Stimulated activated naive CD8-positive, alpha-beta T cell treated with anti-CD3 and anti-CD28 coated beads, Interleukin-15, Interleukin-2, amounts not matched to agents 100 U/mL and 50 U/mL, for 24 hours (primary cell): ENCODE results near the gene PTCD2.
"Not testable (repeated sequence)": the region's sequence is repeated elsewhere in the genome, so short reads cannot be mapped to it uniquely, and the experiment has no call there.

Experiments used
- ATAC-seq: fragments of 150-1000 bp; cut with Tn5 transposase; one replicate; pipeline ENCODE4 v1.10.0; 2021
- DNase-seq: peaks from one replicate; pipeline ENCODE4 v3.0.0; 2021

Gene PTCD2

DNA sequence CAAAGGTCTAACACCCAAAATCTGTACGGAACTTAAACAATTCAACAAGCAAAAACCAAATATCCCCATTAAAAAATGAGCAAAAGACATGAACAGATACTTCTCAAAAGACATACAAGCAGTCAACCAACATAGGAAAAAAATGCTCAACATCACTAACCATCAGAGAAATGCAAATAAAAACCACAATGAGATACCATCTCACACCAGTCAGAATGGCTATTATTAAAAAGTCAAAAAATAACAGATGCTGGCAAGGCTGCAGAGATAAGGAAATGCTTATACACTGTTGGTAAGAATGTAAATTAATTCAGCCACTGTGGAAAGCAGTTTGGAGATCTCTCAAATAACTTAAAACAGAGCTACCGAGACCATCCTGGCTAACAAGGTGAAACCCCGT lies 22.0 kb upstream of the PTCD2 start:
- ATAC-seq, DNase-seq: not testable (repeated sequence)

DNA sequence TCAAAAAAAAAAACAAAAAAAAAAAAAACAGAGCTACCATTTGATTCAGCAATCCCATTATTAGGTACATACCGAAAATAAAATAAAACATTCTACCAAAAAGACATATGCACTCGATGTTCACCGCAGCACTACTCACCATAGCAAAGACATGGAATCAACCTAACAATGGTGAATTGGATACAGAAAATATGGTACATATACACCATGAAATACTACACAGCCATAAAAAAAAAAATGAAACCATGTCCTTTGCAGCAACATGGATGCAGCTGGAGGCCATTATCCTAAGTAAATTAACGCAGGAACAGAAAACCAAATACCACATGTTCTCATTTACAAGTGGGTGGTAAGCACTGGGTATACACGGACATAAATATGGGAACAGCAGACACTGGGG lies 21.5 kb upstream of the PTCD2 start:
- DNase-seq: no peak
- no peak for ATAC-seq

DNA sequence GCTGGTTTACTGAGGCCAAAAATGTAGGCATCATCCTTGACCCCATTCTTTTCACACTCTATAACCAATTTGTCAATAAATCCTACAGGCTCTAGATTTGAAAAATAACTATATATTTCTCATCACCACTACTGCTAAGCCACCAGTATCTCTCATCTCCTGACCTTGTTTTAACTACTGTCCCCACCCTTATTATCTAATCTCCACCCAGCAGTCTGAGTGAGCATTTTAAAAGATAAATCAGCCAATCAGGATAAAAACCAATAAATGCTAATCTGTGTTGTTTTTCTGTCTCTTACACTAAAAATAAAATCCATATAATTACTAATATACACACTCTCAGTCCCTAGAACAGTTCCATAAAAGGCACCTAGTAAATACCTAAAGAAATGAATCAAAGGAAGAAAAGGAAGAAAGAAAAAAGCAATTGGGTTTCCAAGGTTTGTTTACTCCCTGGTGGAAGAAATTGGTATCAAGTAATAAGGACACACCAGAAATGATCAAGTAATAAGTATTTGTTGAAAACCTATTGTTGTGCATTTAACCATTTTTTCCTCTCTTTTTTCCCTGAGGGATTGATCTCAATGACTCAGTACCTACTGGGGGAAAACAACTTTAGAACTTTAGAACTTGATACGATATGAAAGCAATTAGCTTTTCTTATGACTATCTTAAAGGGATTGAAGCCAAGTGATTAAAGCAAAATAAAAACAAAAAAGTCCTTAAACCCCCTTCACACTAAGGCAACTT lies 19.4 kb upstream of the PTCD2 start:
- no peak for ATAC-seq
- no peak for DNase-seq

DNA sequence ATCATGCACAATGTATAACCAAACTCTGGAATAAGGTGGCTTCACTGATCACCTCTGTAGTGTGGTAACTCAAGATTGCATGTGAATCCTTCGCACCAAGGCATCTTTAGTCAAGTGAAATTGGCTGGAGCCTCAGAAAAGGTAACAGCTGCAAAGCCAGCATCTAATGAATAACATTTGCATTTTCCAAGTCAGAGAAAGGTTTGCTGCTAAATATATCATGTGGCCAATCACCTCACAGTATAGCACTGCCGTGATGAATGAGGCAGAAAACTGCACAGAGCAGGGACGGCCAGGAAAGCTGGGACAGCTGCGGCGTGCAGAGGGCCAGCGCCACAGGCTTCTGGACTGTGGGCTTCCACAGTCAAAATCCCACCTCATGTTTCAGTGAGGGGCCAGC lies 18.6 kb upstream of the PTCD2 start:
- no peak for ATAC-seq
- no peak for DNase-seq

DNA sequence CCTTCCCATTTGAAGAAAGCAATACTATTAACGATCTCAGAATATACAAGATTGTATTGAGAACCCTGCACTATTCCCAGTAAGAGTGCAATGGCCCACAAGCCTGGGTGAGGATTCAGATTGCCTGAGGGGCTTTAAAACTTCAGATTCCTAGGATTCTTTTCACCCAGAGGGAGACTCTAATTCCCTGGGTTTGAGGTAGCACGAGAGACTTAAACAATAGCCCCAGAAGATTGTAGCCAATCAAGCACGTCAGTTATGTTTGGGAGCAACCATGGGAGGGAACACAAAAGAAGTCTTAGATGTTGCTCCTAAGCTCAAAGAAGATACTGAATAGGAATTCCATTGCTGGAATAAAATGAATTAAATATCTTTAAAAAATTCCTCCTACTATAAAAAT lies 18.0 kb upstream of the PTCD2 start:
- no peak for DNase-seq
- no peak for ATAC-seq

DNA sequence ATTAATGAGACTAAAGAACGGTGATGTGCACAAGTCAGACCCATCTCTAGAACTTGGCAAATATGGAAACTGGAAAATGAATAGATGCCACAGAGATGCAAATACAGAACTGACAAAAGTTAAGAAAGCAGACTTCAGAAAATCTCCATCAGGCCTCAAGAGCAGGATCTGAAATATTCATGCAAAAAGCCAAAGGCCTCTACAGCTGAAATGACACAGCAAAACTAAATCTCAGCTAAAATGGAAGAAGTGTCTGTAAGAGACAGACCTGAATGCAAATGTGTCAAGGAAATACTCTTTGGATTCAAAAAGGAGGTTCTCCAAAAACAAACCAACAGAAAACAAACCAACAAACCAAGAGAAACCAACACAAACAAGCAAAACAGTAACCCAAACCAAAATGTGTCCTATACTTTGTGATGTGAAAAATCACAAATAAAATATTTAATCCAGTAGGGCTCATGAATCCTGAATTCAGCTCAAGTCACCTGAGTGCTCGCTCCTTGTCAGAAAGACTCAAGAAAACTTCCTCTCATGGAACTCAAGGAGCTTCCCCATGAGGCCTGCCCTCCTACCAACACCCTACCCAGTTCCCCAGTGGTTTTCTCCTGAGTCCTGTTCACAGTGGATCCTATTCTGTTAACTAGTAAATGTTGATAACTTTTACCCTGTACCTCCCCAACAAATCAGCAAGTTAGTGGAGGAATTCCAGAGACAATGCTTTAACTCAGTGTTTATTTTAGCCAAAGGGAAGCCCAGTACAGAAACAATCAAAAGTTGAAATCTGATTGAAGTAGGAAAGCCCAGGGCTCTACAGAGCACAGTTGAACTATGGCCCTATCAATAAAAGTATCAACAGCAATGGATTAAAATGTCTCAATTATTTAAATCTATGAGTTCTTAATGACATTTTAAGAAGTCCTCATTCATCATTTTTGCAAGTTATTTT lies 14.7 kb upstream of the PTCD2 start:
- DNase-seq (no peak), ATAC-seq (no peak)

DNA sequence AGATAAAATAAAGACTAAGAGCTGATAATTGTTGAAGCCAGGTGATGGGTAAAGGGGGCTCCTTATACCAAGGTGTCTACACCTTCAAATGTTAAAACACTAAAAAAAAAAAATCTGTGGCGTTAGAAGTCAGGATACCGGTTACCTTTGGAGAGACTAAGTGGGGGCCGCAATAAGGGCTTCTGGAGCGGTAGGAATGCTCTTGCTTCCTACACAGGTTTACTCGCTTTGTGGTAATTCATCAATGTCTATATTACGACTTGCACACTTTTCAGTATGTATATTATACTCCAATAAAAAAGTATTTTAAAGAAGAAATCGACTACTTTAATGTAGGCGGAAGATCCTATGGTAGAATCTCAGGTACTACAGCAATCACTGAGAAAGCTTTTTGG lies 12.6 kb upstream of the PTCD2 start:
- ATAC-seq (no peak), DNase-seq (no peak)

DNA sequence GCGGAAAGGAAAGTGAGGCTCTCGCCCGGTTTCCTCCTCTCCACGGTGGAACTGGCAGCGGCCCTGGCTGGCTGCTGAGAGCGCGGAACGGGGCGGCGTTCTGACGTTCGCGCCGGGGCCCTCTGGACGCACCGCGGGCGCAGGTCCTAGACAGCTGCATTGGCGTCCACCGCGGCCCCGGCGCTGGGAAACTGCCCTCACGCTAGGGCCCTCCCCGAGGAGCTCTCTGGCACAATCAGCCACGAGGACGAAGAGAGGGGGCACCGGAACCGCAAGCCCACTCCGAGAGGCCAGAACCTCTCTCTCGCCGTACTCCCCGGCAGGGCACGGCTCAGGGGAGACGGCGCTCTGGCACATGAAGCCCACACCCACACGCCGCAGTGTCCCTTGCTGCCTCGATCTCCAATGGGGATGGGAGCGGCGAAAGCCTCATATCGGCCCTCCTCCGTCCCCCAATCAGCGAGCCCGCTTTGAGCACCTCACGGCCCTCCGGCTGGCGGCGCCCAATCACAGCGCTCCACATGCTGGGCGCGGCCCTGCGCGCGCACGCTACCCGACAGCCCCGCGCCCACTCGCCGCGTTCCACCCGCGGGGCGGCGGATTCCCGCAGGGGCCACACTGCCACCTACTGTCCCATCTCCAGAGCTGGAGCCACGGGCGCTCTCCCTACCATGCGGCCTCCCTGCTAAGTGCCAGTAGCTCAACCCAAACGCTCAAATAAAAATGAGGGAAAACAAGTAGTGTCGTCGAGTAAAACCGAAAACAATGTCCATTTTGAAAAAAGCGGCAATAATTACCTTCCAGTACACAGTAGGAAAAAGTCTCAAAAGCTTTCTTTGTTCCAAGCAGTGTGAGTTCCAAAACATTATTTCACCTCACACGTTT lies 12.0 kb upstream of the PTCD2 start:
- DNase-seq: peak; percentile 95
- ATAC-seq: peak; percentile 98

DNA sequence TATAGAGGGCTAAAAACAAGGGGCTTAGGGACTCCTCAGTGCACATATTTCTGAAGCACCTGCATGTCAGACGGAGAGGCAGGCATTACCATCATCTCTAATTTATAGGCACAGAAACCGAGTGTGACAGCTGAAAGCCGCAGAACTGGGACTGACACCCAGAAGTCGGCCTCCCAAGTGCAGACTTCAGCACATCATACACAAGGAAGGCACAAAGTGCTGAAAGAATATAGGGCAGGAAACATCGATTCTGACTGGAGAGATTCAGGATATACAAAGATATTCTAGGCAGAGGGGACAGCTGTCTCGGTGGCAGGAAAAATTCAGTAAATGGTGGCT lies 11.4 kb upstream of the PTCD2 start:
- ATAC-seq: no peak
- DNase-seq: no peak

DNA sequence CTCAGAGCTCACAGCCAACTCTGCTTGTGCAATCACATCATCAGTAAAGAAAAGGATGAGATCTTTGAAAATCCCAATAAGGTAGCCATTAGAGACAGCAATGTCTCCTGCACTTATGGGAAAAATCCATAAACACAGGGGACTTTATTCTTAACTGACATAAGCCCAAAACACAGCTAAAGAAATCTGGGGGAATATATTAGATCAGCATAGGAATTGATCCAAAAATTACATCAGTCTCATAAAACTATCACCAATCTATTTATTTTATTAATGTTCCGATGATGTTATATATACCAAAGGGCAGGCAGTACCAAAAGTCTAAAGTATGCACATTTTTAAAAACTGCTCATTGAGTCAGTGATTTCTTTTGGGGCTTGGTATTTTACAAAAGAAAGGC lies 7.0 kb upstream of the PTCD2 start:
- DNase-seq (no peak), ATAC-seq (no peak)

DNA sequence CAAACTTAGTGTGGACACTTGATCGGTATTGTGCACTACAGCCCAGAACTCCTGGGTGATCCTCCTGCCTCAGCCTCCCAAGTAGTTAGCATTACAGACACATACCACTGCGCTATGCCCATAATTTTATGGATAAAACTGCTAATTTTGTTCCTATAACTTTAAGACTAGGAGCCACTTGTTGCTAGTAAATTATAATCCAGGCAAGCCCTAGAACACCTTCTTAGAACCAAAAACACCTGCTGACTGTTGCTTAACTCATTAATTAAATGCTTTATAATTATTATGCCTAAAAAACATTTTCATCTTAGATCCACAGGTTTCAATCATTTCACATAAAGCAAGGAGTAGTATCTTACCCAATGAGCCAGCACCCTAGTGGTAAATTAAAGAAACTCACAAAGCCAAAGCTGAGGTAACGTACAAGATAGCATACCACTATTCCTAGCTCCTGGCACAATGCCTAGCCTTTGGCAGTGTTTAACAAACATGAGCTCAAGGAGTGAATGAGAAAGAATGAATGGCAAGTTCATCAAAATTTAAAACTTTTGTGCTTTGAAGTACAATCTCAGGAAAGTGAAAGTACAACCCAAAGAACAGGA lies 5.5 kb upstream of the PTCD2 start:
- DNase-seq (no peak), ATAC-seq (no peak)

DNA sequence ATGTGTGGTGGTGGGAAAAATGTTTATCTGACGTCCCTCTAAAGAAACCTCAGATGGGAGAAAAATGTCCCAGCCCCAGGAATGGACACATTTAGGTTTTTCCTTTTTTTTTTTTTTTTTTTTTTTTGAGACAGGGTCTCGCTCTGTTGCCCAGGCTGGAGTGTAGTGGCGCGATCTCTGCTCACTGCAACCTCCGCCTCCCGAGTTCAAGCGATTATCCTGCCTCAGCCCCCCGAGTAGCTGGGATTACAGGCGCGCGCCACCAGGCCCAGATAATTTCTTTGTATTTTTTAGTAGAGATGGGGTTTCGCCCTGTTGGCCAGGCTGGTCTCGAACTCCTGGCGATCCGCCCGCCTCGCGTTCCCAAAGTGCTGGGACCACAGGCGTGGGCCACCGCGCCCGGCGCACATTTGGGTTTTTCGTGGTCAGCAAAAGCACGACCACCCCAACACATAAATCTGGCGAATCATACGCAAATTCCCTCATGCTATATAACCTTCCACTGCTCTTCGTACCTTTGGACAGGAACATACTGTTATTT lies 668 bp upstream of the PTCD2 start:
- not testable (repeated sequence) for ATAC-seq
- DNase-seq: peak; percentile 56

DNA sequence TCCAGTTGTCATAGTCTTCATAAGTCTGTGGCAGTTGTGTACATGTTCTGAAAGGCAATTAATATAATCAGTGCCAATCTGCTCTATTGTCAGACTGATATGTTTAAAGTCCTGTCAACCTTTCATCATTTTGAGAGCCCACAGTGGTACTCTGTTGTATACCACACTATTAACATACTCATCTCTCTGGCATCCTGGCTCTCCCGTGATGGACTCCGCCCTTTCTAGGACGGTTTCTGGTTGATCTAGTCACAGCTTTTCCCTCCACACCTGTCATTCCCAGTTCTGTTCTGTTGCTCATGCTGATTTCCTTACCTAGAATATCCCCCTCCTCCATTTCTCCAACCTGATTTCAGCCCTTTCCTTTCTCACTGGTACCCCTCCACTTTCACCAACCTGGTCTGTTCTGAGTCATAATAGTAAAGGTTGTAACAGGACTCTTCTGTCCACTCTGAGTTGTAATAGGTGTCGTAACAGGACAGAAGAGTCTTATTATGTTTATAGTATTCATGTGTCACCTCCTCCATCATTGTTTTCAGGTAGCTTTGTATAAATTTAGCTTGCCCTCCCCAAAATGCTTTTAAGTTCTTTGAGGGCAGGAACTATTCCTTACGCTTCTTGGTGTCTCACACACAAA lies 4.1 kb downstream of the PTCD2 start:
- ATAC-seq: no peak

DNA sequence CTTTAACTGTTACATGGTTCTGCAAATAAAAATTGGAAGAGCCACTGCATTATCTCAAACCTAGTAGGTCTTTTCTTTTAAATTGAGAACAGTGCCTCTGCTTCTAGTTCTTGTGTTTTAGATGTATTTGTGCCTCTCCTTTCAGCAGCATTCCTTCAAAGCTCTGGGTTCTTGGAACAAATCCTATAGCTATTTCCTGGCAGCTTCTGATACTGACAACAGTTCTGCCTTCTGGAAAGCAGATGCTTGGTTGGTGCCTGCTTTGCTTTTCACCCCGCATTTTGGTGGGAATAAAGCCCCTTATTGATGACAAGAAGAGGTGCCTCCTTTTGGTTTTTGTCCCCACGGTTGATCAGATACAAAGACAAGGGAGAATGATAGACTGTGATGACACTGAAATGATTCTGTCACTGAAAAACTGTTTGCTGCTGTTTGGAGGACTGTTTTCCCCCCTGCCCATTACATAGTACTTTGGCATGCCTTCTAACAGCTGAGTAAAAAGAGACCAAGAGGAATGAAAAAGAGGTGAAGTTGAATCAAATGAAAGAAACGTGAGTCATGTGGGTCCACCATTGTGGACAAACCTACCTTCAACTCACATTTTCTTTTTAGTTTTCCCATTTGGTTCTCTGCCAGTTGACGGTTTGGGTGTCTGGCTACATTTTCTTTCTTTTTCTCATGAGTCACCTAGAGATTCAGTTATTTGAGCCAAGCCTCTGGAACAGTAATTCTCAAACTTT lies 5.6 kb downstream of the PTCD2 start:
- no peak for ATAC-seq
- DNase-seq: no peak

More for the DNA sequence above, 4.1 kb downstream of the PTCD2 start:
- DNase-seq: no peak

DNA sequence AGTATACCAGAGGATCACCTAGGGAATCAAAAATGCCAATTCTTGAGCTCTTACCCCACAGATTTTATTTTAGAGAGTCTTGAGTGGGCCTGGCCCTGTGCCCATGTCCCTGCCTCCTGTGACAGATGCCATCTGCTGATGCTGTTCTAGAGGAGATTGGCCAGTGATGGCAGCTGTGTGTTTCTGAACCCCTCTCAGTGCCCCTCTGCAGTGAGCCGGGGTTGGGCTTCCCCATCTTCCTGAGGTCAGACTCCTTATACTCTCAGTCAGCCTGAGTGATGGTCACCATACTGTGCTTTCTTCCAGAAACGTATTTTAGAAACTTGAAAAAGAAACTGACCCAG lies 6.1 kb downstream of the PTCD2 start:
- ATAC-seq (no peak), DNase-seq (no peak)

DNA sequence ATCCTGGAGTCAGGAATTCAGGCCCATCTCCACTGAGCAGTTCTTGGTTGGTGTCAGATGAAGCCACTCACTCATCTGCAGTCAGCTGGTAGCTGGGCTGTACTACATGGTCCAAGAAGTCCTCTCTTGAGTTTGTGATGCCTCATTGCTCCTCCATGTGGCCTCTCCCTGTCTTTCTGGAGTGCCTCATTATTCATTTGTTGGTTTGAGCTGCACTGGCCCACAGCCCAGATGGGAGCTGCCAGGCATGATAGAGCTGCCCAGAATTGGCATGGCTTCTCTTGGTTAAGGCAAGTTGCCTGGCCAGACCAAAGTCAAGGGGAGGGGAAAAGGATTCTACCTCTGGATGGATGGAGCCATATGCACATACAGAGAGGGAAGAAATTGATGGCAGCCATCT lies 8.0 kb downstream of the PTCD2 start:
- DNase-seq: no peak

DNA sequence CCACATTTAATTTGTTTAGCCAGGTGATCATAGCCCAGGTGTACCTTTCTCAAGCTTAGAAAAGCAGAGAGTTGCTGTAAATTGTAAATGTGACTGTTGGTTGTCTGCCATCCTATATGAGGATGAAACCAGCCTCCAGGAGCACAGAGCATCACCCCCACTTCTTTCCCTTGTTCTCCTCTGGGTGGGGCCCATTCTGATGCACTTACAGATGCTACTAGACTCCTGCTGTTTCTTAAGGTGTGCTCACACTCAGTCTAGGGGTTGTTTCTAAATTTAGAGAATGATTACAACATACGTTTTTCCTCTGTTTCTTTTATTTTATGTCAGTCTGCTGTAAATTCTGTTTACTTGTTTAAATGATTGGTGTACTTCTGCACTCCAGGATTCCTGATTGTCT lies 10.5 kb downstream of the PTCD2 start:
- no peak for ATAC-seq

More for the DNA sequence above, 8.0 kb downstream of the PTCD2 start:
- ATAC-seq: no peak

DNA sequence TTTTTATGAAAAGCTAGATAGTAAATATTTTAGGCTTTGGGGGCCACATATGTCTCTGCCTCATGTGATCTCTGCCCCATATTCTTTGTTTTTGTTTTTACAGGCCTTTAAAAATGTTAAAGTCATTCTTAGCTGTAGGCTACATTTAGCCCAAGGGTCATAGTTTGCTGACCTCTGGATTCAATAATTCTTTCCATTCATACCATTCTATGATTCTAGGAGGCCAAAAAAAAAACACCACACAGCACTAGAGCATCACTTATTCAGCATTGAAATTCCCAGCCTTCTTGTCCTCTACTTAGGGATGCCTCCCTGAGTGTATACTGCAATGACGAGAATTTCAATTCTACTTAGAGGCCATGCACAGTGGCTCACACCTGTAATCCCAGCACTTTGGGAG lies 17.0 kb downstream of the PTCD2 start:
- DNase-seq: no peak
- ATAC-seq: no peak

More for the DNA sequence above, 10.5 kb downstream of the PTCD2 start:
- DNase-seq: no peak

DNA sequence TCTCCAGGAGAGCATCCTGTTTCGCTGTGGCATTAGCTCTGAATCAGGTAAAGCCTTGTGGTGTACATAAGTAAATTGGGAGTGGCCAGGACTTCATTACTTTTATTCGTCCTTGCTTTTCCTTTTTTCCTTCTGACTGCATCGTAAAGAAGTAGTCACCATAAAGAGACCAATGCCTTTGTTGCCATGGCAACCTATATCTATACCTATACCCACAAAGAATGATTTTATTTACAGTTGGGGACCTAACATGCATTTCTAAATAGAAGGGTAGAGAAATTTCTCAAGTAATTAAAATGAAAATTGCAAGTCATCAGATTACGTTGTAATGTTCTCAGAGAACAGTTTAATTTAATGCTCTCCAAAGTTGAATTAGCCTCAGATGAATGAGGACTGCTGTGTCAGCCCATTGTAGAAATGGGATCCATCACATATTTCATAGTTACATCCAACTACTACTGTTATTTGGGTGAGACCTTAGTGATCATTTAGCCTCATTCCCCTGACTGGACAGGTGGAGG lies 18.6 kb downstream of the PTCD2 start:
- no peak for DNase-seq
- ATAC-seq: no peak

DNA sequence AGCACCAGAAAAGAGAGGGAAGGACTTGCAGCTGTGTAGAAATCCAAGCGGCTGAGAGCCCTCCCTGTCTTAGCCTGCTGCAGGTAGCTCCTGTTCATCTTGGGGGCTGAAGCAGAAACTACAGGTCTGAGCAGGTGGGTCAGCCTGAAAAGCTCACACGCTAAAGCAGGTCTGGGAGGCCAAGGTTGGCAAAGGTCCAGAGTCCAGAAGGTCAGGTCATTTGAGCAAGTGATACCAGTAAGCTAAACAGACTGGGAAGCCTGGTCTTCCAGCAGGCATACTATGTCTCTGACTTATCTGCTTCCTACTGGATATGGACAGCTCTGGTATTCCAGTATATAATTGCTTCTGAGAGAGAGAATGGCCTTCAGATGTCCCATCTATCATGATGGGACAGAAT lies 26.2 kb downstream of the PTCD2 start:
- ATAC-seq (no peak), DNase-seq (no peak)
